Endothelial cell of umbilical vein (primary cell): ENCODE results near the gene ANKRD44. TPM values are rescaled to one million over a fixed set of nuclear protein-coding genes. Genes with fewer than 3 reads are reported as not detected.

Source experiments
- BruUV-seq: library from RNA; stranded (reverse); fragments of 400-500 nt; replicated peaks from 2 replicates; lab custom pipeline; 2021; lab: Mats Ljungman, UMichigan
- CTCF ChIA-PET: fragments of 300-600, 350-600 bp; sonication (Branson Sonifier 250); formaldehyde crosslinking; loops from one replicate; lab custom pipeline; 2021; ENCODE audit warnings: antibody characterized with exemption, inconsistent platforms; lab: Charles Lee
- POLR2A ChIA-PET: fragments of 300-600, 350-600 bp; sonication (Branson Sonifier 250); formaldehyde crosslinking; loops from one replicate; lab custom pipeline; 2021; ENCODE audit warnings: antibody characterized with exemption, inconsistent platforms; lab: Charles Lee
- DNase-seq: peaks from one replicate; pipeline ENCODE4 v3.0.0-alpha.2; 2011; ENCODE audit warnings: low read depth, low spot score
- FAIRE-seq: peaks from 2 replicates; lab custom pipeline; 2011; peaks lifted over from hg19 to GRCh38; lab: Jason Lieb, UNC
- H2AFZ ChIP-seq: 2 replicates; pipeline ENCODE4 v1.6.0; 2012; ENCODE audit warnings: low read depth, low read length, control low read depth, inconsistent platforms
- H3K27ac ChIP-seq: 2 replicates; pipeline ENCODE4 v1.5.1; 2011; ENCODE audit warnings: low read depth, mild to moderate bottlenecking, control low read depth, low read length, moderate library complexity; ENCODE audit not compliant: insufficient read depth
- H3K27me3 ChIP-seq, 2 experiments: 2 replicates each; pipeline versions ENCODE4 v1.6.0 to v1.6.1; 2011; ENCODE audit warnings: low read length in 2 of 2, mixed read lengths in 1 of 2; ENCODE audit not compliant: control insufficient read depth in 2 of 2, insufficient read depth in 2 of 2
- H3K36me3 ChIP-seq, 2 experiments: 2 replicates in 1 of 2; 3 replicates in 1 of 2; pipeline ENCODE4 v1.5.1; 2011; ENCODE audit warnings: low read length in 2 of 2, mild to moderate bottlenecking in 1 of 2, moderate library complexity in 1 of 2; ENCODE audit not compliant: control insufficient read depth in 2 of 2, insufficient read depth in 2 of 2; ENCODE audit errors: extremely low read depth in 1 of 2
- H3K4me1 ChIP-seq: 3 replicates; pipeline ENCODE4 v1.5.1; 2011; ENCODE audit warnings: mild to moderate bottlenecking, low read length; ENCODE audit not compliant: control insufficient read depth, insufficient read depth; ENCODE audit errors: extremely low read depth
- H3K4me2 ChIP-seq: 2 replicates; pipeline ENCODE4 v1.6.1; 2011; ENCODE audit warnings: low read length, control low read depth, mixed read lengths; ENCODE audit not compliant: insufficient read depth
- H3K4me3 ChIP-seq, 3 experiments: fragments of 200-600 bp in 1 of 3; sonication (generic), shearing (Covaris generic) in 1 of 3; replicated peaks in 1 of 3; 2 replicates each; pipeline ENCODE4 v1.5.1; 2011 to 2016; ENCODE audit warnings: control low read depth in 3 of 3, low read length in 3 of 3, mild to moderate bottlenecking in 2 of 3, inconsistent platforms in 1 of 3, low read depth in 1 of 3, moderate library complexity in 1 of 3; ENCODE audit not compliant: insufficient read depth in 1 of 3
- H3K79me2 ChIP-seq: 2 replicates; pipeline ENCODE4 v1.6.0; 2012; ENCODE audit warnings: low read length, inconsistent platforms; ENCODE audit not compliant: control insufficient read depth, insufficient read depth
- H3K9ac ChIP-seq: replicated peaks from 2 replicates; pipeline ENCODE3; 2011; ENCODE audit warnings: low read length, control low read depth; ENCODE audit not compliant: insufficient read depth; ENCODE audit errors: extremely low read depth
- H3K9me1 ChIP-seq: replicated peaks from 3 replicates; pipeline ENCODE4 v1.6.0; 2011; ENCODE audit warnings: mild to moderate bottlenecking, low read length; ENCODE audit not compliant: control insufficient read depth, insufficient read depth; ENCODE audit errors: extremely low read depth
- H3K9me3 ChIP-seq: replicated peaks from 2 replicates; pipeline ENCODE4 v1.5.1; 2012; ENCODE audit warnings: low read length, inconsistent platforms; ENCODE audit not compliant: control insufficient read depth, insufficient read depth
- H4K20me1 ChIP-seq: replicated peaks from 2 replicates; pipeline ENCODE3; 2011; ENCODE audit warnings: mild to moderate bottlenecking, low read length; ENCODE audit not compliant: control insufficient read depth, insufficient read depth; ENCODE audit errors: extremely low read depth
- CTCF ChIP-seq, 2 donors: IDR thresholded peaks; 1 replicate in 1 of 2; 2 replicates in 1 of 2; pipeline ENCODE4 v1.5.1; 2011; ENCODE audit warnings: low read length in 2 of 2, mild to moderate bottlenecking in 2 of 2, moderate library complexity in 2 of 2, control low read depth in 1 of 2, inconsistent platforms in 1 of 2, low read depth in 1 of 2; ENCODE audit not compliant: insufficient read depth in 1 of 2; ENCODE audit errors: extremely low read depth in 1 of 2
- EZH2 ChIP-seq: IDR thresholded peaks from 2 replicates; pipeline ENCODE4 v1.6.1; 2012; ENCODE audit warnings: borderline replicate concordance, low read depth, mild to moderate bottlenecking, moderate library complexity, low read length, inconsistent platforms; ENCODE audit not compliant: severe bottlenecking
- FOS ChIP-seq: IDR thresholded peaks from 2 replicates; pipeline ENCODE4 v1.6.1; 2011; ENCODE audit warnings: mild to moderate bottlenecking, low read length, moderate library complexity, borderline replicate concordance; ENCODE audit not compliant: insufficient read depth
- JUN ChIP-seq: IDR thresholded peaks from 2 replicates; pipeline ENCODE4 v1.6.1; 2011; ENCODE audit warnings: borderline replicate concordance, low read depth; ENCODE audit not compliant: insufficient read length, insufficient read depth
- MYC ChIP-seq: IDR thresholded peaks from one replicate; pipeline ENCODE4 v1.6.1; 2011; ENCODE audit warnings: mild to moderate bottlenecking, low read depth, low read length
- dilution Hi-C: fragments of 300-500 bp; cut with MboI; formaldehyde crosslinking; loops from one replicate; pipeline ENCODE4 v1.15.0; 2019; ENCODE audit warnings: low sequenced_read_pairs; ENCODE audit not compliant: extremely low pct_ligation_motif_present
- intact Hi-C: fragments of 100-400 bp; cut with micrococcal nuclease; formaldehyde crosslinking; loops from one replicate; pipeline ENCODE4 v1.10.0; 2022
- polyA plus RNA-seq, 4 experiments: library from polyadenylated mRNA; depleted of rRNA in 3 of 4; stranded (reverse) in 3 of 4; unstranded in 1 of 4; fragments of >200 nt; gene quantifications; 2 replicates each; pipeline versions ENCODE4 v1.2.1 to v1.2.3, GENCODE V29; 2011 to 2012; ENCODE audit warnings: missing spikeins in 1 of 4
- total RNA-seq: library from RNA; stranded (reverse); gene quantifications from 2 replicates; pipeline ENCODE4 v1.2.3, GENCODE V29; 2021

Gene ANKRD44
- total and polyA plus RNA-seq, 2 donors (not counting 3 experiments of a cell fraction or from before 2014, with no cell fraction given): 3.4 to 6.1 TPM

- Histone ChIP-seq H3K27me3 (no peaks in the 10 kb centered on the region), H3K4me1 (peaks cover 4% of the 10 kb centered on the region), H3K9me3 (no peaks in the 10 kb centered on the region), H3K79me2 (no peaks in the 10 kb centered on the region), H2AFZ (no peak overlapping the region), H3K36me3 (no peaks in the 10 kb centered on the region), H3K9me1 (no peaks in the 10 kb centered on the region), H3K4me2 (no peak overlapping the region), H3K4me3 (no peak overlapping the region), H3K9ac (no peak overlapping the region), H4K20me1 (no peaks in the 10 kb centered on the region), H3K27ac (no peak overlapping the region)
- intact Hi-C loops (no loop called here), dilution Hi-C loops (no loop called here)
- ChIA-PET CTCF (no interaction called here), POLR2A (no interaction called here)
- no peak for DNase-seq
- BruUV-seq: no TSS peak
- TF ChIP-seq FOS (peak; percentile 7), CTCF (IDR thresholded peaks at IDR 0.05; ENCODE audit: extremely low read depth in 1 of 2, insufficient read depth in 1 of 2, low read depth in 1 of 2, low read length in 2 of 2) (no peak), EZH2 (no peak), JUN (no peak), MYC (no peak)
- FAIRE-seq: no peak
These were observed 338.9 kb downstream of the ANKRD44 start for GRCh38 chr2:196971574-196972279.
